Neutrophil (primary cell): ENCODE data around the gene GPBAR1.

Experiments used
- H3K27ac ChIP-seq: fragments of 200-600 bp; sonication (generic); 2 replicates; pipeline ENCODE4 v1.5.1; 2016; ENCODE audit warnings: mild to moderate bottlenecking, moderate library complexity
- H3K27me3 ChIP-seq: fragments of 200-600 bp; sonication (generic); 2 replicates; pipeline ENCODE4 v1.6.0; 2016; ENCODE audit warnings: mild to moderate bottlenecking
- H3K36me3 ChIP-seq: fragments of 200-600 bp; sonication (generic); 2 replicates; pipeline ENCODE4 v1.5.1; 2017
- H3K4me1 ChIP-seq, 2 experiments: fragments of 200-600 bp in 1 of 2; sonication (generic) in 1 of 2; 1 replicate in 1 of 2; 2 replicates in 1 of 2; pipeline versions ENCODE4 v1.5.1 to v1.6.1; 2013 to 2016; ENCODE audit warnings: low read depth in 1 of 2, low read length in 1 of 2, mild to moderate bottlenecking in 1 of 2, moderate library complexity in 1 of 2; ENCODE audit not compliant: control insufficient read depth in 1 of 2, insufficient read depth in 1 of 2
- H3K4me3 ChIP-seq, 2 experiments: fragments of 200-600 bp in 1 of 2; sonication (generic) in 1 of 2; 1 replicate in 1 of 2; 2 replicates in 1 of 2; pipeline ENCODE4 v1.5.1; 2013 to 2016; ENCODE audit warnings: low read depth in 1 of 2, low read length in 1 of 2, mild to moderate bottlenecking in 1 of 2, moderate library complexity in 1 of 2
- H3K9me3 ChIP-seq: fragments of 200-600 bp; sonication (generic); 2 replicates; pipeline ENCODE4 v1.5.1; 2016
- CTCF ChIP-seq: fragments of 200-600 bp; sonication (generic); IDR thresholded peaks from 2 replicates; pipeline ENCODE4 v1.5.1; 2016; ENCODE audit warnings: antibody characterized with exemption

The GPBAR1 gene

GRCh38 chr2:218233543-218233942 is 27.3 kb upstream of the GPBAR1 start:
- Histone ChIP-seq H3K27ac (peak overlapping the region; percentile 1), H3K27me3 (no peaks in the 10 kb centered on the region), H3K4me3 (no peak overlapping the region), H3K36me3 (peaks cover 93% of the 10 kb centered on the region), H3K4me1 (peaks cover 31 to 34% of the 10 kb centered on the region in 2 experiments), H3K9me3 (no peaks in the 10 kb centered on the region)
- TF ChIP-seq CTCF: no peak

GRCh38 chr2:218234521-218234920 is 26.3 kb upstream of the GPBAR1 start:
- no peak overlapping the region for H3K4me3 ChIP-seq
- H3K9me3 ChIP-seq: no peaks in the 10 kb centered on the region
- peak overlapping the region; percentile 24 for H3K27ac ChIP-seq
- peaks cover 96% of the 10 kb centered on the region for H3K36me3 ChIP-seq
- H3K27me3 ChIP-seq: no peaks in the 10 kb centered on the region
- TF ChIP-seq CTCF: no peak
- peaks cover 21 to 24% of the 10 kb centered on the region in 2 experiments for H3K4me1 ChIP-seq

- Histone ChIP-seq H3K27ac (peak overlapping the region; percentile 24), H3K9me3 (no peaks in the 10 kb centered on the region), H3K36me3 (peaks cover 98% of the 10 kb centered on the region), H3K4me3 (no peak overlapping the region), H3K4me1 (peaks cover 16 to 19% of the 10 kb centered on the region in 2 experiments), H3K27me3 (no peaks in the 10 kb centered on the region)
- TF ChIP-seq CTCF: no peak
Observed at GRCh38 chr2:218235017-218235416, 25.8 kb upstream of the GPBAR1 start.

- Histone ChIP-seq H3K27me3 (no peaks in the 10 kb centered on the region), H3K4me1 (peaks cover 0 to under 1% of the 10 kb centered on the region in 2 experiments), H3K27ac (no peak overlapping the region), H3K4me3 (no peak overlapping the region), H3K9me3 (no peaks in the 10 kb centered on the region), H3K36me3 (peaks cover 99% of the 10 kb centered on the region)
- no peak for TF ChIP-seq CTCF
Observed at GRCh38 chr2:218236829-218237228, 24.0 kb upstream of the GPBAR1 start.

- H3K4me1 ChIP-seq: no peaks in the 10 kb centered on the region
- peaks cover 100% of the 10 kb centered on the region for H3K36me3 ChIP-seq
- TF ChIP-seq CTCF: no peak
- no peak overlapping the region for H3K4me3 ChIP-seq
- H3K27ac ChIP-seq: no peak overlapping the region
- no peaks in the 10 kb centered on the region for H3K27me3 ChIP-seq
- no peaks in the 10 kb centered on the region for H3K9me3 ChIP-seq
Observed at GRCh38 chr2:218238887-218239286, 21.9 kb upstream of the GPBAR1 start.

GRCh38 chr2:218244204-218244603 is 16.6 kb upstream of the GPBAR1 start:
- TF ChIP-seq CTCF: no peak
- H3K4me3 ChIP-seq: no peak overlapping the region
- no peaks in the 10 kb centered on the region for H3K9me3 ChIP-seq
- H3K36me3 ChIP-seq: peaks cover 100% of the 10 kb centered on the region
- no peak overlapping the region for H3K27ac ChIP-seq
- no peaks in the 10 kb centered on the region for H3K4me1 ChIP-seq
- no peaks in the 10 kb centered on the region for H3K27me3 ChIP-seq
